ENCODE measurements around the gene KCNT1.

GRCh38 chr9:135665795-135666189, 36.2 kb upstream of the KCNT1 start:
- no peak for TF ChIP-seq CTCF (IDR thresholded peaks at IDR 0.05; ENCODE audit: low read depth, low read length)
- TF ChIP-seq POLR2A (IDR thresholded peaks at IDR 0.05; ENCODE audit: extremely low read depth, insufficient read length) = no peak
- TF ChIP-seq MYC (IDR thresholded peaks at IDR 0.05; ENCODE audit: low read depth, low read length) = no peak
- TF ChIP-seq MAX (IDR thresholded peaks at IDR 0.05; ENCODE audit: low read depth, low read length) = no peak
